Common myeloid progenitor, CD34-positive (primary cell): ENCODE results near the gene NPRL2.
A peak's percentile ranks its signal among the peaks of the same experiment; 100 is the strongest.

ENCODE experiments used
- CTCF ChIA-PET: fragments of 350-600 bp; sonication (Branson Sonifier 250); formaldehyde crosslinking; loops from one replicate; lab custom pipeline; 2021; ENCODE audit warnings: antibody characterized with exemption; lab: Charles Lee
- POLR2A ChIA-PET: fragments of 350-600 bp; sonication (Branson Sonifier 250); formaldehyde crosslinking; loops from one replicate; lab custom pipeline; 2021; ENCODE audit warnings: antibody characterized with exemption; lab: Charles Lee
- DNase-seq, 3 donors: peaks; one replicate each; pipeline versions ENCODE4 v3.0.0 to v3.0.0-alpha.2; 2013
- H3K27ac ChIP-seq, 2 experiments: 1 replicate in 1 of 2; 2 replicates in 1 of 2; pipeline ENCODE4 v1.7.0; 2013; ENCODE audit warnings: inconsistent platforms in 2 of 2, low read length in 2 of 2, mild to moderate bottlenecking in 2 of 2, low read depth in 1 of 2, moderate library complexity in 1 of 2; ENCODE audit not compliant: severe bottlenecking in 2 of 2, insufficient read depth in 1 of 2, poor library complexity in 1 of 2
- H3K27me3 ChIP-seq, 5 experiments: replicated peaks in 2 of 5; 1 replicate in 3 of 5; 2 replicates in 2 of 5; pipeline versions ENCODE4 v1.6.1 to v1.7.0; 2013; ENCODE audit warnings: low read length in 4 of 5, mild to moderate bottlenecking in 2 of 5, moderate library complexity in 2 of 5, inconsistent platforms in 1 of 5; ENCODE audit not compliant: insufficient read depth in 5 of 5, control insufficient read depth in 4 of 5
- H3K36me3 ChIP-seq, 4 experiments: 1 replicate in 2 of 4; 2 replicates in 2 of 4; pipeline versions ENCODE4 v1.6.1 to v1.7.0; 2013; ENCODE audit warnings: low read length in 3 of 4, control low read depth in 1 of 4, mild to moderate bottlenecking in 1 of 4; ENCODE audit not compliant: control insufficient read depth in 4 of 4, insufficient read depth in 4 of 4
- H3K4me1 ChIP-seq, 4 experiments: 1 replicate in 3 of 4; 2 replicates in 1 of 4; pipeline versions ENCODE4 v1.6.1 to v1.7.1; 2013; ENCODE audit warnings: low read length in 3 of 4, mild to moderate bottlenecking in 3 of 4, control low read depth in 1 of 4, inconsistent platforms in 1 of 4, moderate library complexity in 1 of 4; ENCODE audit not compliant: control insufficient read depth in 4 of 4, insufficient read depth in 4 of 4; ENCODE audit errors: control extremely low read depth in 1 of 4
- H3K4me3 ChIP-seq, 7 experiments: 1 replicate in 4 of 7; 2 replicates in 3 of 7; pipeline versions ENCODE4 v1.5.1 to v1.7.0; 2013; ENCODE audit warnings: mild to moderate bottlenecking in 7 of 7, low read length in 6 of 7, moderate library complexity in 6 of 7, inconsistent platforms in 2 of 7, low read depth in 2 of 7, control low read depth in 1 of 7; ENCODE audit not compliant: insufficient read depth in 4 of 7, control insufficient read depth in 1 of 7; ENCODE audit errors: extremely low read depth in 1 of 7
- H3K9me3 ChIP-seq, 5 experiments: 1 replicate in 4 of 5; 2 replicates in 1 of 5; pipeline versions ENCODE4 v1.6.1 to v1.7.1; 2013; ENCODE audit warnings: low read length in 4 of 5, mild to moderate bottlenecking in 2 of 5, inconsistent platforms in 1 of 5, low read depth in 1 of 5, moderate library complexity in 1 of 5; ENCODE audit not compliant: control insufficient read depth in 4 of 5, insufficient read depth in 2 of 5; ENCODE audit errors: control extremely low read depth in 1 of 5
- WGBS: methylation state at CpG from one replicate; pipeline ENCODE4 v1.1.5; 2013; ENCODE audit not compliant: insufficient coverage; 5-methylcytosine and 5-hydroxymethylcytosine counted together

NPRL2 gene

DNA sequence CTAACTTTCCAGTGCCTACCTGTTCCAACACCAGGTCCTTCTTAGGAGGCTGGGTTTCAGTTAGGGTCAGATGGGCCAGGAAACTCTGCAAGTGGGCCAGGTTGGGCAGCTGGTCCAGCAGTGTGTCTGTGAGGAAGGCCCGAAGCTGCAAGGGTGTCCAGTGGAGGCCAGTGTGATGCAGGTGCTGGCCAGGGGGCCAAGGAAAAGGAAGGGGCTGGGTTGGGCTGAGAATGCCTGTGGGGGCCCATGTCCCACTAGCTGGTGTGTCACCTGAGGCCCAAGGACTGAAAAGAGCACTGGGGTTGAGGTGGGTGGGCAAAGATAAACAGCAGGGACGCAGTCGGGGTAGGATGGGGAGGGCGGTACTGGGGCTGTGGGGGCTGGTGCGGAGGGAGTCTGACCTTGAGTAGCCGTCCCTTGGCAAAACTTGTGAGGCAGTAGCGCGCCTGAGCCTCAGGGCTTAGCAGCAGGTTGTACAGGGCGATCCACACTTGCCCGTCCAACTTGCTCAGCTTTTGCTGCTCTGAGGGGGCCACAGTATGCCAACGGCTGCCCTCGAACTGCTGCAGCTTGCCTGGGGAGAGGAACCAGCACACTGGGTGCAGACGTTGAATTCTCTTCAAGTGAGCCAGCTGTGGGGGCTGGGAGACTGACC lies 8.5 kb downstream of the NPRL2 start:
- 93% methylated on average over 12 of the region's 13 CpGs for WGBS

GRCh38 chr3:50341537-50341936 lies 9.0 kb downstream of the NPRL2 start:
- Histone ChIP-seq H3K4me1 (peaks cover 12 to 75% (median 72%) of the 10 kb centered on the region in 4 experiments), H3K27me3 (no peaks in the 10 kb centered on the region), H3K36me3 (peaks cover 0 to 2% (median under 1%) of the 10 kb centered on the region in 4 experiments), H3K9me3 (no peaks in the 10 kb centered on the region), H3K4me3 (peak overlapping the region in 4 of 7 experiments; percentile 62 to 89 (median 80)), H3K27ac (peak overlapping the region in 1 of 2 experiments; percentile 97)
- WGBS, result 100% methylated on average over 1 of the region's 9 CpGs
- ChIA-PET CTCF (interaction anchor here (0.7 to 6.0 kb wide), 3 partner anchors 8 to 152 kb away, joined by 3 to 51 read pairs (median 3); partner anchors contain the start of genes CYB561D2 and NPRL2), POLR2A (interaction anchor here (0.7 to 1.8 kb wide), 2 partner anchors 8 to 13 kb away, joined by 3 to 7 read pairs; no protein-coding TSS in a partner anchor)
- no peak for DNase-seq

More for the DNA sequence above, 8.5 kb downstream of the NPRL2 start:
- peaks cover 12 to 74% (median 67%) of the 10 kb centered on the region in 4 experiments for H3K4me1 ChIP-seq
- H3K9me3 ChIP-seq, result no peaks in the 10 kb centered on the region
- H3K27me3 ChIP-seq, result no peaks in the 10 kb centered on the region
- peak overlapping the region in 1 of 7 experiments; percentile 89 for H3K4me3 ChIP-seq
- DNase-seq, result no peak
- CTCF ChIA-PET, result interaction anchor here (0.8 to 3.3 kb wide), 2 partner anchors 11 to 152 kb away, joined by 3 to 18 read pairs; no protein-coding TSS in a partner anchor
- H3K36me3 ChIP-seq, result no peaks in the 10 kb centered on the region
- POLR2A ChIA-PET, result interaction anchor here (1.8 kb wide), 1 partner anchor 13 kb away, joined by 7 read pairs; no protein-coding TSS in a partner anchor
- H3K27ac ChIP-seq, result no peak overlapping the region

DNA sequence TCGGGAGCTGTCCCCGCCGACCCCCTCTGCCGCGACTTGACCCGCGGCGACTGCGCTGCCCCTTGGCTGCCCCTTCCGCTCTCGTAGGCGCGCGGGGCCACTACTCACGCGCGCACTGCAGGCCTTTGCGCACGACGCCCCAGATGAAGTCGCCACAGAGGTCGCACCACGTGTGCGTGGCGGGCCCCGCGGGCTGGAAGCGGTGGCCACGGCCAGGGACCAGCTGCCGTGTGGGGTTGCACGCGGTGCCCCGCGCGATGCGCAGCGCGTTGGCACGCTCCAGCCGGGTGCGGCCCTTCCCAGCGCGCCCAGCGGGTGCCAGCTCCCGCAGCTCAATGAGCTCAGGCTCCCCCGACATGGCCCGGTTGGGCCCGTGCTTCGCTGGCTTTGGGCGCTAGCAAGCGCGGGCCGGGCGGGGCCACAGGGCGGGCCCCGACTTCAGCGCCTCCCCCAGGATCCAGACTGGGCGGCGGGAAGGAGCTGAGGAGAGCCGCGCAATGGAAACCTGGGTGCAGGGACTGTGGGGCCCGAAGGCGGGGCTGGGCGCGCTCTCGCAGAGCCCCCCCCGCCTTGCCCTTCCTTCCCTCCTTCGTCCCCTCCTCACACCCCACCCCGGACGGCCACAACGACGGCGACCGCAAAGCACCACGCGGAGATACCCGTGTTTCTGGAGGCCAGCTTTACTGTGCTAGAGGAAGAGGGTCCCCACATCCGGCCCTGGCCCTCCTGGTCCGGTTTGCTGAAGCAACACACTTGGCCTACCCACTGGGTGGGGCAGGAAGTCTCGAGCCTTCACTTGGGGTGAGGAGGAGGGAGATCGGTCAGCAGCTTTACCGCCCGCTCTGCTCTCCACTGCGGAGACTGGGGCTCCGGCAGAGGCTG lies 9.9 kb downstream of the NPRL2 start, which contains the start of gene RASSF1:
RASSF1 (minus strand) TSS at position 389 of the 882 bp plus-strand sequence; CDS start at position 358, 31 bp downstream.
- ChIA-PET POLR2A (interaction anchor here (0.5 to 1.8 kb wide), 3 partner anchors 9 to 1656 kb away, joined by 3 to 7 read pairs (median 4); no protein-coding TSS in a partner anchor), CTCF (interaction anchor here (0.7 to 6.0 kb wide), 6 partner anchors 8 to 87 kb away, joined by 3 to 51 read pairs (median 3); partner anchors contain the start of genes CYB561D2 and NPRL2)
- Histone ChIP-seq H3K27ac (peak within 1 kb of the TSS; percentile 93 to 97), H3K36me3 (peaks cover 0 to 11% (median 7%) of the 10 kb centered on the region in 4 experiments), H3K27me3 (no peaks in the 10 kb centered on the region), H3K4me3 (peak within 1 kb of the TSS; percentile 42 to 91 (median 73)), H3K4me1 (peaks cover 16 to 75% (median 74%) of the 10 kb centered on the region in 4 experiments), H3K9me3 (no peaks in the 10 kb centered on the region)
- DNase-seq, result peak in 2 of 3 donors; percentile 70 to 79
- 0% methylated on average over 77 of the region's 85 CpGs for WGBS

- CTCF ChIA-PET, result interaction anchor here (0.9 to 6.0 kb wide), 5 partner anchors 9 to 88 kb away, joined by 3 to 51 read pairs (median 3); partner anchors contain the start of genes CYB561D2 and NPRL2
- H3K27me3 ChIP-seq, result no peaks in the 10 kb centered on the region
- peak overlapping the region; percentile 42 to 91 (median 73) for H3K4me3 ChIP-seq
- no peak for DNase-seq
- H3K9me3 ChIP-seq, result no peaks in the 10 kb centered on the region
- POLR2A ChIA-PET, result interaction anchor here (0.5 kb wide), 1 partner anchor 1656 kb away, joined by 4 read pairs; no protein-coding TSS in a partner anchor
- peaks cover 15 to 75% (median 70%) of the 10 kb centered on the region in 4 experiments for H3K4me1 ChIP-seq
- peaks cover 0 to 13% (median 7%) of the 10 kb centered on the region in 4 experiments for H3K36me3 ChIP-seq
- WGBS, result 0% methylated on average over 9 of the region's 9 CpGs
- H3K27ac ChIP-seq, result peak overlapping the region in 1 of 2 experiments; percentile 97
Observed at GRCh38 chr3:50340147-50340447, 10.5 kb downstream of the NPRL2 start.

DNA sequence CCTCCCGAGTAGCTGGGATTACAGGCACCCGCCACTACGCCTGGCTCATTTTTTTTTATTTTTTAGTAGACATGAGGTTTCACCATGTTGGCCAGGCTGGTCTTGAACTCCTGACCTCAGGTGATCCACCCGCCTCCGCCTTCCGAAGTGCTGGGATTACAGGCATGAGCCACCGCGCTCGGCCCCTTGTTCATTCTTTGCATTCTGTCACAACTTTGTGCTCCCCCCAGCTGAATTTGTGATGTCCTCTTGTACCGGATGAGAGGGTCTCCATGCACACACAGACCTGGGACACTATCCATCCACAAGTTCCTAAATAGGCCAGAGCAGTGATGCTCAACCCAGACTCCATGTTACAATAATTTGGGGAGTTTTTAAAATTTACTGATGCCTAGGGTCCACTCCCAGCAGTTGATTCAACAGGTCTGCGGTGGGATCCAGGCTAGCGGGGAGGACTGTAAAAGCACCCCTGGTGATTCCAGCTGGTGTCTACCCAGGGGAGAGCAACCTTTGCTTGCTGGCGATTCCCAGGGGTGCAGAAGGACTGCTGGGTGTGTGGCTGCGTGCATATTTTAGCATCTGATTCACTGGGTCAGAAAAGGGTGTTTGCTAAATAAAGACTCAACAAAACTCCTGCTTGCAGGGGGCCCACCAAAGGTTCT lies 11.0 kb downstream of the NPRL2 start:
- H3K4me3 ChIP-seq, result peak overlapping the region in 6 of 7 experiments; percentile 56 to 91 (median 83)
- DNase-seq, result no peak
- H3K4me1 ChIP-seq, result peaks cover 15 to 73% (median 69%) of the 10 kb centered on the region in 4 experiments

GRCh38 chr3:50338965-50339364 lies 11.6 kb downstream of the NPRL2 start:
- H3K36me3 ChIP-seq, result peaks cover 0 to 22% (median 16%) of the 10 kb centered on the region in 4 experiments
- CTCF ChIA-PET, result interaction anchor here (1.0 to 6.0 kb wide), 4 partner anchors 10 to 213 kb away, joined by 4 to 51 read pairs (median 13); partner anchors contain the start of genes CYB561D2, HYAL3, NAA80 and NPRL2
- DNase-seq, result peak in 2 of 3 donors; percentile 64 to 71
- peak overlapping the region in 6 of 7 experiments; percentile 2 to 91 (median 83) for H3K4me3 ChIP-seq
- WGBS, result 3% methylated on average over 4 of the region's 5 CpGs
- POLR2A ChIA-PET, result interaction anchor here (0.7 to 3.6 kb wide), 2 partner anchors 11 to 44 kb away, joined by 4 to 31 read pairs; partner anchors contain the start of gene TUSC2
- peak overlapping the region; percentile 93 to 97 for H3K27ac ChIP-seq
- no peaks in the 10 kb centered on the region for H3K9me3 ChIP-seq
- H3K27me3 ChIP-seq, result no peaks in the 10 kb centered on the region
- peaks cover 15 to 78% (median 75%) of the 10 kb centered on the region in 4 experiments for H3K4me1 ChIP-seq

More for the DNA sequence above, 11.0 kb downstream of the NPRL2 start:
- Histone ChIP-seq H3K36me3 (peaks cover 0 to 15% (median 9%) of the 10 kb centered on the region in 4 experiments), H3K27ac (peak overlapping the region; percentile 93 to 97), H3K9me3 (no peaks in the 10 kb centered on the region), H3K27me3 (no peaks in the 10 kb centered on the region)
- POLR2A ChIA-PET, result interaction anchor here (0.5 to 3.6 kb wide), 3 partner anchors 11 to 1657 kb away, joined by 4 to 31 read pairs (median 4); partner anchors contain the start of gene TUSC2
- CTCF ChIA-PET, result interaction anchor here (0.9 to 6.0 kb wide), 3 partner anchors 9 to 30 kb away, joined by 3 to 51 read pairs (median 3); partner anchors contain the start of genes CYB561D2 and NPRL2
- WGBS, result 39% methylated on average over 11 of the region's 14 CpGs
